ENCODE measurements around the gene RAB24. TPM values are rescaled to one million over a fixed set of nuclear protein-coding genes. Genes with fewer than 3 reads are reported as not detected.

RAB24 gene
- total RNA-seq, 1 experiment from 2014 or later = 14.9 TPM

DNA sequence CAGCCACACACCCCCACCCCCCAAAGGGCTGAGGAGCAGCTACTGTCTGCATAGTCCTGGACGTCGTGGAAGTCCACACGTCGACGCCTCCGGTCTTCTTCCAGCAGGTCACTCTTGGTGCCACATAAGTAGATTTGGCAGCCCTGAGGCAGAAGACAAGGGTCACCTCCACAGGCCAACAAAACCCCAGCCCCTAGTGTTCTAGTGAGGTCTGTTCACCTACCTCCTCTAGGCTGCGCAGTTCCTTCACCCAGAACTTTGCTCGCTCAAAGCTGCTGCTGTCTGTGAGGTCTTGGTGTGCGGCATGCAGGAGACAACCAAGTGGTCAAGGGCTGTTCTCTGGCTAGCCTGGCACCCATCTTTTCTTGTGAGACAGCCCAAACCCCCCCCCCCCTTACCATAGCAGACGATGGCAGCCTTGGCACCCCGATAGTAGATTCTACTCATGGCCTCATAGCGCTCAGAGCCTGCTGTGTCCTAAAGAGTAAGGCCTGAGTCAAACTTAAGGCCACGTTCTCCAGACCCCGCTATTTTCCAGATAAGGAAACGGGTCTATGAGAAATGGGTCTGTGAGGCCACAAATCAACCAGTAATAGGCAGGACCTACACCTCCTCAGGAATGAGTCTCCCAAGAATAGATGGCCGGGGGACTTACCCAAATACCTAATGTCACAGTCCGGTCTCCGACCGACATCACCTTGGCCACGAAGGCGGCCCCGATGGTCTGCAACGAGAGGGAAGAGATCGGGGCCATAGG lies 987 bp downstream of the RAB24 start:
- in situ Hi-C loops (cut with HindIII; ENCODE audit: low pct_unique_long_range_greater_than_20kb, low sequenced_read_pairs) = no loop called here
- DNase-seq (ENCODE audit: low read depth, low spot score) = peak; percentile 34

DNA sequence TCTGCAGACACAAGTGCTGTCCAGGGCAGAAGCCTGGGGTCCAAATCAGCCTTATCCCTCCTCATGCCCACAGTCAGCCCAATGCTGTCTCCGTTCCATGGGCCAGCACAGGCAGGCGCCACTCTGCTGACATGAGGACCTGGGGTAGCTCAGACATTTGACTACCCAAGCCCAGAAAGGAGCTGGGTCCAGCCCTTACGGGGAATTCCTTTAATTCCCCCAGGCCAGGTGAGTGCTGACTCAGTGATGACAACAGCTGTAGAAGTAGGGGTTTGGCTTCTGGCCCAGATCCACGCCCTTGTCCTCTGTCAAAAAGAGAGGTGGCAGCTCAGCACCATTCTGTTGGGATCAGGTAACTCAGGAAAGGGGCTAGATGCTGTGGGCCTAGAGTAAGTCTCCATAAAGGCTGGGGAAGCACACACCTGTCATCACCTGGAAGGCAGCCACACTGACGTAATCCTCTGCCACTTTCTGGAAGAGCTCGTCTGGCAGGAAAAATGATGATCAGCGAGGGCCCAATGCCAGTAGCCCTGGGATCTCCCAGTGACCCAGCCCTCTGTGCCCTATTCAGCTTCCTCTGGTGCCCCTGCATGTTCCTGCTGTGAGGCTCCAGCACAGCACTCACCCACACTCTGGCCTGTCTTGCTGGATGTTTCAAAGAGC lies 1.9 kb downstream of the RAB24 start:
- in situ Hi-C loops (cut with HindIII; ENCODE audit: low pct_unique_long_range_greater_than_20kb, low sequenced_read_pairs) = no loop called here
- DNase-seq (ENCODE audit: low read depth, low spot score) = no peak

DNA sequence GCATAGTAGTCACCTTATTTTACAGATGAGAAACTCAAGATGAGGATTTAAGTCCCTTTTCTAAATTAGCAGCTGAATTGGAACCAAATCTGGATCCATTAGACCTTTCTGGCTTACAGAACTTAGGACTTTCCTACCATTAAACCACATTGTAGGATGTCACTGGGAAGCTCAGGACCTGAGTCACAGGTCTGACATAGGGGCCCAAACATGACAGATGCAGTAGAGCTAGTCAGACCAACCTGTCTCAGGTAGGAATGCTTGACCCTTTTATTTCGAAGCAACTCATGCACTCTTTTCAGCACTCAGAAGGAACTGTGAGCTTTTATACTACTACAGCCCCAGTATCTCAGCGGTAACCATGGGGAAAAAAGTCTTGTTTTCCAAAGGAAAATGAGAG lies 2.6 kb downstream of the RAB24 start:
- in situ Hi-C loops (cut with HindIII; ENCODE audit: low pct_unique_long_range_greater_than_20kb, low sequenced_read_pairs) = no loop called here

GRCh38 chr5:177300236-177300880 lies 3.2 kb downstream of the RAB24 start:
- in situ Hi-C loops (cut with HindIII; ENCODE audit: low pct_unique_long_range_greater_than_20kb, low sequenced_read_pairs) = no loop called here
- DNase-seq (ENCODE audit: low read depth, low spot score) = peak; percentile 64

More for the DNA sequence above, 2.6 kb downstream of the RAB24 start:
- DNase-seq (ENCODE audit: low read depth, low spot score) = no peak

DNA sequence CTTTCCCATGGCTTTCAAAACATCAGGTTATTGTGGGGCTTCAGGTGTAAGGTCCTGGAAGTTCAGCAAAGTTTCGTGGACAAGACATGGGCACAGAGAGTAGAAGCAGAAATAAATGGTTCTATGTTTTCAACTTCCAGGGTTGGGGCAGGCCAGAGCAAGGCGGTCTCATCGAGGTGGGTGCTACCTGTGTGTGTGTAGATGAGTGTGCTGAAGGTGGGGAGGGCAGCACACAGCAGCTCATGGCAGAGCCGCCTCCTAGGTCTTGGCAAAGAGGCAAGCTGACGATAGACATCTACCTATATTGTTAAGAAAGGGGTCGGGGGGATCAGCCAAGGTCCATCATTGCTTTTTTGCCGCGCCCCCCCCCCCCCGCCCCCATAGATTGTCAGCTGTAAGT lies 3.8 kb downstream of the RAB24 start:
- DNase-seq (ENCODE audit: low read depth, low spot score) = no peak
- in situ Hi-C loops (cut with HindIII; ENCODE audit: low pct_unique_long_range_greater_than_20kb, low sequenced_read_pairs) = no loop called here

GRCh38 chr5:177297922-177298321 lies 5.6 kb downstream of the RAB24 start:
- no peak for DNase-seq (ENCODE audit: low read depth, low spot score)
- in situ Hi-C loops (cut with HindIII; ENCODE audit: low pct_unique_long_range_greater_than_20kb, low sequenced_read_pairs) = no loop called here

- DNase-seq (ENCODE audit: low read depth, low spot score) = no peak
- in situ Hi-C loops (cut with HindIII; ENCODE audit: low pct_unique_long_range_greater_than_20kb, low sequenced_read_pairs) = no loop called here
Observed at GRCh38 chr5:177296581-177296980, 6.9 kb downstream of the RAB24 start.

DNA sequence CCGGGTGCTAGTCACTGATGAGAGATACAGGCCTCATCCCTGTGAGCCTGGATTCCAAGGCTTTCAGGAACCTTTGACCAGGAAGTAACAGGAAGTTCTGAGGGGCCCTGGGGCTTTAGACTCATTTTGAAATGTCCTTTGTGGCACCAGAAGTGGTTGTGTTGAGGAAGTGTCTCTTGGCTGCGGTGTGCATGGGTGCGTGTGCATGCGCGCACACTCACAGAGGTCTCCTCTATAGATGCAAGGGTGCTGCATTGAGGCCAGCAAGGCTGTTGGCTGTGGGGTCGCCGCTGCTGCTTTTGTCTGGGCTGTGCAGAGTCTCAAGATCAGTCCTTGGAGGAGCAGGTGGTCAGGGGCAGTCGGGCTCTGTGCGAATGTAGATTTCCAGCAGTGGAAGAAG lies 7.6 kb downstream of the RAB24 start:
- in situ Hi-C loops (cut with HindIII; ENCODE audit: low pct_unique_long_range_greater_than_20kb, low sequenced_read_pairs) = no loop called here
- no peak for DNase-seq (ENCODE audit: low read depth, low spot score)

GRCh38 chr5:177294632-177295031 lies 8.9 kb downstream of the RAB24 start:
- no peak for DNase-seq (ENCODE audit: low read depth, low spot score)
- in situ Hi-C loops (cut with HindIII; ENCODE audit: low pct_unique_long_range_greater_than_20kb, low sequenced_read_pairs) = no loop called here

- DNase-seq (ENCODE audit: low read depth, low spot score) = no peak
- in situ Hi-C loops (cut with HindIII; ENCODE audit: low pct_unique_long_range_greater_than_20kb, low sequenced_read_pairs) = no loop called here
Observed at GRCh38 chr5:177293819-177294581, 9.5 kb downstream of the RAB24 start.

DNA sequence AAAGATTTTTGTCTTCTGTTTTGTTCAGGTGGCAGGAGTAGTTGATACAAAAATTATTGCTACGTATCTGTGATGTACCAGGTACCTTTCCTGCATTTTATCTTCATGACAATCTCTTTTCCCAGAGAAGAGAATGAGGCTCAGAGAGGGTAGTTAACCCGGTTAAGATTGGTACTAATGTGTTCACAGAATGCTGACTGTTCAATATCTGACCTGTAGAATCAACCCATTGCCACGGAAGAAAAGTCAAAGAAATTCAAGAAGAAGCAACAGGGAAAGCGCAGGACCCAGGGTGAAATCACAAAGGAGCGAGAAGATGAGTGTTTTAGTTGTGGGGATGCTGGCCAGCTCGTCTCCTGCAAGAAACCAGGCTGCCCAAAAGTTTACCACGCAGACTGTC lies 11.8 kb downstream of the RAB24 start:
- no peak for DNase-seq (ENCODE audit: low read depth, low spot score)
- in situ Hi-C loops (cut with HindIII; ENCODE audit: low pct_unique_long_range_greater_than_20kb, low sequenced_read_pairs) = no loop called here

GRCh38 chr5:177290816-177291596 lies 12.5 kb downstream of the RAB24 start:
- in situ Hi-C loops (cut with HindIII; ENCODE audit: low pct_unique_long_range_greater_than_20kb, low sequenced_read_pairs) = no loop called here

DNA sequence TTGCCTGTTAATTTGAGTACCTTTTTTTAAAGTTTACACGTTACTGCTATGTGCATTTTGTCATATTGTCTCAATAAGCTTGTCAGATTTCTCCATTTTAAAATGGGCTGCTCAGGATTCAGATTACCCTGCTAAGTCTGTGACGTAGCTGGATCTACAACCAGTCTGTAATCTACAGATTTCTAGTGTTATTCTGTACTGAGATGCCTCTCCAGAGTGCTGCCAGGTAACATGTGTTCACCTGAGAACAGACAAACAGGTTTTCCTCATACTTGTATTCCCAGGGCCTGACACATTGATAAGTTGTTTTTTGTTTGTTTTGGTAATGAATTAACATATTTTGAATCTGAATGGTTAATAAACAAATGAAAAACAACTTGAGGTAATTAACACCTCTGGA lies 15.3 kb downstream of the RAB24 start:
- in situ Hi-C loops (cut with HindIII; ENCODE audit: low pct_unique_long_range_greater_than_20kb, low sequenced_read_pairs) = no loop called here
- DNase-seq (ENCODE audit: low read depth, low spot score) = no peak

More at GRCh38 chr5:177290816-177291596, 12.5 kb downstream of the RAB24 start:
- no peak for DNase-seq (ENCODE audit: low read depth, low spot score)

DNA sequence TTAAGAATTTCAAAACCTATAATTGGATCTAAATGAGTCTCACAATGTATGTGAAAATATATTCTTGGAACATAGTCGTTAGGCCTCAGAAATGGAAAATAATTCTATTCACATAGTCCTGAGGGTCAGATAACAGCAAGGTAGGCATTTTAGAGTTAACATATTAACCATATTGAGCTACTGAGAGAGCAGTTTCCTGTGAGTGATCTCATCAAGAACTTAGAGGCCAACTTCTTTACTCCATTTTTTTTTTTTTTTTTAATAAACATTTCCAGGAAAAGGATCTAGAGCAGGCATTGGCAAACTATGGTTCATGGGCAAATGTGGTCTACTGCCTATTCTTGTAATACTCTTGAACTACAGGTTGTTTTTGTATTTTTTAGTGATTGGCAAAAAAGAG lies 26.6 kb downstream of the RAB24 start:
- in situ Hi-C loops (cut with HindIII; ENCODE audit: low pct_unique_long_range_greater_than_20kb, low sequenced_read_pairs) = no loop called here
- no peak for DNase-seq (ENCODE audit: low read depth, low spot score)

- DNase-seq (ENCODE audit: low read depth, low spot score) = no peak
- in situ Hi-C loops (cut with HindIII; ENCODE audit: low pct_unique_long_range_greater_than_20kb, low sequenced_read_pairs) = no loop called here
Observed at GRCh38 chr5:177275883-177276282, 27.6 kb downstream of the RAB24 start.

GRCh38 chr5:177271113-177271512 lies 32.4 kb downstream of the RAB24 start:
- DNase-seq (ENCODE audit: low read depth, low spot score) = no peak
- in situ Hi-C loops (cut with HindIII; ENCODE audit: low pct_unique_long_range_greater_than_20kb, low sequenced_read_pairs) = no loop called here

DNA sequence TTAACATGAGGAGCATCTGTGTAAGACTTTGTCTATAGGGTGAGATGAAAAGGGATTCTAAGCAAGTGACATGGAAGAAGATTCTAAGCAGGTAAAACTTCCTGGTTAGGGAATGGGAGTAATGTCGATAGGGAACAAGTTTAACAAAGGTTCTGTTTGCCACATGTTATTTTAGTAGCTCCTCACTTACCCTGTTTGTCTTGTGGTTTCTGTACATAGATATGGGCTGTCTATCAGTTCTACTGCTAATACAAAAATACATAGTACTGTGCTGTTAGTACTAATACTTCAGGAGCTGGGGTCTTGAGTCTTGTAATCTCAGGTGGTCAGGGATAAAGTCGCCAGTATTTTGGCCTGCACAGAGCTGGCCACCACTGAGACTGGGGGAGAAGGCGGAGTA lies 32.9 kb downstream of the RAB24 start:
- DNase-seq (ENCODE audit: low read depth, low spot score) = no peak
- in situ Hi-C loops (cut with HindIII; ENCODE audit: low pct_unique_long_range_greater_than_20kb, low sequenced_read_pairs) = no loop called here

All from SK-MEL-5 (cell line).